ENCODE results near the gene C2CD5.
"Not testable (repeated sequence)": the region's sequence is repeated elsewhere in the genome, so short reads cannot be mapped to it uniquely, and the experiment has no call there.

Gene C2CD5

GRCh38 chr12:22544038-22544979 lies at the start of gene C2CD5:
Gene C2CD5 (minus strand): TSS chr12:22544542. CDS start chr12:22544150, 392 bp downstream.
- DNase-seq: peak; percentile 100

GRCh38 chr12:22593864-22594263 lies 49.5 kb upstream of the C2CD5 start:
- no peak for DNase-seq

- DNase-seq: peak; percentile 87
Measured at GRCh38 chr12:22588817-22589216, 44.5 kb upstream of the C2CD5 start.

- peak; percentile 82 for DNase-seq
Measured at GRCh38 chr12:22578328-22578727, 34.0 kb upstream of the C2CD5 start.

GRCh38 chr12:22577667-22578066 lies 33.3 kb upstream of the C2CD5 start:
- peak; percentile 36 for DNase-seq

GRCh38 chr12:22576473-22576872 lies 32.1 kb upstream of the C2CD5 start:
- no peak for DNase-seq

- no peak for DNase-seq
Measured at GRCh38 chr12:22576065-22576464, 31.7 kb upstream of the C2CD5 start.

GRCh38 chr12:22574921-22575320 lies 30.6 kb upstream of the C2CD5 start:
- no peak for DNase-seq

GRCh38 chr12:22573181-22573580 lies 28.8 kb upstream of the C2CD5 start:
- no peak for DNase-seq

- no peak for DNase-seq
Measured at GRCh38 chr12:22569253-22569652, 24.9 kb upstream of the C2CD5 start.

- no peak for DNase-seq
Measured at GRCh38 chr12:22562036-22563028, 18.0 kb upstream of the C2CD5 start.

- DNase-seq: not testable (repeated sequence)
Measured at GRCh38 chr12:22554750-22555149, 10.4 kb upstream of the C2CD5 start.

- no peak for DNase-seq
Measured at GRCh38 chr12:22551624-22552023, 7.3 kb upstream of the C2CD5 start.

GRCh38 chr12:22545255-22545654 lies 913 bp upstream of the C2CD5 start:
- no peak for DNase-seq

- DNase-seq: peak; percentile 97
Measured at GRCh38 chr12:22543246-22544037, 900 bp downstream of the C2CD5 start.

- DNase-seq: no peak
Measured at GRCh38 chr12:22541496-22542155, 2.7 kb downstream of the C2CD5 start.

GRCh38 chr12:22539055-22539454 lies 5.3 kb downstream of the C2CD5 start:
- DNase-seq: no peak

- DNase-seq: no peak
Measured at GRCh38 chr12:22538311-22538710, 6.0 kb downstream of the C2CD5 start.

- DNase-seq: no peak
Measured at GRCh38 chr12:22536971-22537544, 7.3 kb downstream of the C2CD5 start.

- no peak for DNase-seq
Measured at GRCh38 chr12:22536346-22536945, 7.9 kb downstream of the C2CD5 start.

GRCh38 chr12:22535478-22535877 lies 8.9 kb downstream of the C2CD5 start:
- no peak for DNase-seq
